Pons (tissue), 1 donor: Measurements from ENCODE around the gene MAPK4.

Source experiments
- DNase-seq: peaks from one replicate; pipeline ENCODE4 v3.0.0-alpha.2; 2016; ENCODE audit warnings: low spot score

The MAPK4 gene

DNA sequence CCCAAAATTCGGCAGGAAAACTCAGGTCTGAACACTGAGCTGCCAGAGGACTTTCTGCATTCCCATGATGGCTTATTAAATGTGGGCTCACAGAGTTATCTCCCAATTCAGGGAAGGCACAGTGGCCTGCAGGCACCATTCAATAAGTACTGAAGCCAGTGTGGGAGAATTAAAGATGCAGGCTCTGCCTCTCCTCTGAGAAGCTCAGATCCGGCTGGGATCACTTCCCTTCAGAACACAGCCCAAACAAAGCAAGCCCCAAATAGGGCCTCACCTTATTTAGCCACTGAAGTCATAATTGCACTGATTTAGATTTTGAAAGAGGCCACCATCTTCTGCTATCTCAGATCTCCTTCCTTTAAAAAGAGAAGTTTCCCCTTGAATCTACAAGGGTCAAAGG lies 94.3 kb downstream of the MAPK4 start:
- no peak for DNase-seq

DNA sequence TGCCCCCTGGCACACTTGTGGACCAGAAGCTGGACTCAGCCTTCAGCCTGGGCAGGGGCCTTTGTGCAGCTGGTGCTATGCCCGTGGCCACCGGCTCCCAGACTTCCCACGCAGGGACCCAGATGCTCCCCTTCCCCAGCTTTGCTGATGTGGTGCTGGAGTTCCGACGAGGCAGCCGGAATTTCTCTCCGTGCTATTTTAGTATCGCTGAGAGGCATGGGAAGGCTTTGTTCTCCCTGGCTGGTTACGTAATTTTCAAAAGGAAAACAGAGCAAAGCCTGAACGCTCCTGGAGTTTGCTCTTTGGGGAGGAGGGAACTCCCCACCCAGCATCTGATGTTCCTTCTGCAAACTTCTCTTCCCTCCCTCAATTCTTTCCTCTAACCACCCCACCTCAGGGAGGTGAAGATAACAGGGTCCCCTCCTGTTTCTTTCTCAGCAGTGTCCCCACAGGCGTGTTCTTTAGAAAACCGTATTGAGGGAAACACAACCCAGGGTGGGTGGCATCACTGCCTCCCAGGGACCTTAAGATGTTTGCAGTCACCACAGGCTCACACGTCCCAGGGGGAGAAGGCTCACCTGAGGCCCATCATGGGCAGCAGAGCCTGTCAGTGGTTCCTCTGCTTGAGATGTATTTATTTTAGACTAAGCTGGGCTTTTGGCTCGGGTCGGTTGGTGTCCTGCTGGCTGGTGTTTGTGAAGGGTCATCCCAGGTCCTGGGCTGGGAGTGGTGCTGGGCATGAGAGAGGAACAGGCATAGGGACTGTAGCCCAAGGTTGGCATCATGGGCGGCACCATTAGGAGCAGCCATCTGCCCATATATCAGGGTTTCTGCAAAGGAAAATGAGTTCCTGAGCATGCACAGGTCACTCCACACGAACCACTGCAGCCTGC lies 95.0 kb downstream of the MAPK4 start:
- peak; percentile 20 for DNase-seq

DNA sequence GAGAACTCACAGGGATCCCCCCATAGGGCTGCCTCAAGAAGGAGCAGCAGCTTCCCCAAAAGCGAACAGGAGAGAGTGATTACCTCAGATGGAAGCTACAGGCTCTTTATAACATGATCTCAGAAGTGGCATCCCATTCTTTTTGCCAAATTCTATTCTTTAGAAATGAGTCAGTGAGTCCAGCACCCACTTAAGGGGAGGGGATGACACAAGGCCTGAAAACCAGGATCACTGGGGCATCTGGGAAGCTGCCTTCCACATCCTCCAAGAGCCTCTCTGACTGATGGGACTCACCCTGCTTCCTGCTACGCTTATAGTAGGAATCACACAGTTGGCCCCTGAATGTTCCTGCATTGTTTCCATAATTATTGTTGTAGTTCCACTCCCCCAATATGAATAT lies 96.5 kb downstream of the MAPK4 start:
- no peak for DNase-seq

DNA sequence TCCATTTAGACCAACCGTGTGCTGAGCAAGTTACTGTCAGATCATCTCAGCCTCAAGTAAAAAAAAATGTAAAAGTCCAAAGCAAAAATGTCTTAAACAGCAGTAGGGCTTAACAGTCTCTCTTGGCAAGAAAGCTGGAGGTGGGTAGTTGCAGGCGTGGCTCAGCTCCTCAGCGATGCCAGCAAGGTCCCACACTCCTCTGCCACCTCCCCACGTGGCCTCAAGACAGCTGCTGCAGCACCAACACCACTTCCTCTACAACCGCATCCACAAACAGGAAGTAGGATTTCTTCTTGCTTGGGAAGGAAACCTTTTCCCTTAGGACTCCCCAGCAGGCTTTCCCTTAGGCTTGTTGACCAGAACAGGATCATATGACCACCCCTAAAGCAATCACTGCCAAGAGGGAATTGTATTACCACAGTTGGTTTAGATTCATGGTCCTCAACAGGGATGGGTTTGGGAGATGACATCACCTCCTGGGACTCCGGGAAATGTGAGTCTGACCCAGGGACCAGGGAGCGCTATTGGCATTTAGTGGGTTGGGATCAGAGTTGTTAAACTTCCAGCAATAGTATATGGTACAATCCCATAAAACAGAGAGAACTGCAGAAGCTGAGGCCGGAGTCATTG lies 97.1 kb downstream of the MAPK4 start:
- DNase-seq: no peak

DNA sequence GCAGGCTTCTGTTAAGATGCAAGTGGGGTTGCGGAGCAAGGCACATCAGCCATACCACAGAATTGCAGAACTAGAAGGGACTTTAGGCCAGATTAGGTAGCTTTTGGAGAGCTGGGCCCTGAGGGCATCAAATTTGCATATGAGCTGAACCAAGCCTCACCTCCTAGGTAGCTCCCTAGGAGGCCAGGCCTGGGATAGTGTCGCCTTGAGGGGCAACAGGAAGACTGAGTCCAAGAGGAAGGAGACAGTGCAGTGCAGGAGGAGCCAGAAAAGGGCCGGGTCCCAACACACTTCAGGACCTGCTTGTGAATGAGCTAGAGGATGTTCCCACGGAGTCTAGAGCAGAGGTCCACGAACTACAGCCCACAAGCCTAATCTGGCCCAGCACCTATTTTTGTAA lies 98.7 kb downstream of the MAPK4 start:
- DNase-seq: no peak

DNA sequence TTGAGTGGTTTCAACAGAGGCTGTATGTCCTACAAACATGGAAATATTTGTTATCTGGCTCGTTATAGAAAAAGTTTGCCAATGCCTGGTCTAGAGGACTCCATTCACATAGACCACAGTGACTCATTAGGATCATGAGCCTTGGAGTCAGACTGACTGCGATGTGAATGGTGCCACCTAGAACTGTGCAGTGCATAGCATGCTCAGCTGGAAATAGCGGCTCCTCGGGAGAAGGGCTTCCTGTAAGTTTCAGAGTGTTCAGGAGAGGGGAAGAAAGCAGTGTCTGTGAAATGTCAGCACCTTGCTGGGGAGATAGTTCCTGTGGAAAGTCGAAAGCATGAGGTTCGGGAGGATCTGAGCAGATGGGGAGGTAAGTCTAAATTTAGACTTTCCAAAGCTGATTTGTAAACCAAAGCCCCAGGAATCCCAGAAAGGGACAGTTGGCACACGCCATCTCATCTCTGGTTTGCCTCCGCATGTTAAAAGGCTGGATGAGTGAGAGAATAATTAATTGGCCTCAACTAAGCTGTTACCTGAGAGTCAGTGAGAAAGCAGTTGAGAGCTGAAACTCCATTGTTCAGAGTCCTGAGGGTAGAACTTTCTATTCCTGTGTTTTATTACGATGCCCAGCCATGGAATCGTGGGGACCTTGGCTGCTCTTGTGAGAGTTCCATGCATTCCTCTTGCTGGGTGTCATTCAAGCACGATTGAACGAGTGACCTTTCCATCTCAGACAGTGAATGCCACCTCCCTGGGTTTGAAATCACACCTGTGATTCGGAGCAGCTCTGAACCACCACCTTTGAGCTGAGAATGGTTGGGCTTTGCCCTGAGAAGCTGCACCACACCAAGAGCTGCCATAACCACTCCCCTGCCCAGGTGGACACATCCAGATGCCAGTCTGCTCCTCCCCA lies 99.5 kb downstream of the MAPK4 start:
- peak; percentile 13 for DNase-seq

DNA sequence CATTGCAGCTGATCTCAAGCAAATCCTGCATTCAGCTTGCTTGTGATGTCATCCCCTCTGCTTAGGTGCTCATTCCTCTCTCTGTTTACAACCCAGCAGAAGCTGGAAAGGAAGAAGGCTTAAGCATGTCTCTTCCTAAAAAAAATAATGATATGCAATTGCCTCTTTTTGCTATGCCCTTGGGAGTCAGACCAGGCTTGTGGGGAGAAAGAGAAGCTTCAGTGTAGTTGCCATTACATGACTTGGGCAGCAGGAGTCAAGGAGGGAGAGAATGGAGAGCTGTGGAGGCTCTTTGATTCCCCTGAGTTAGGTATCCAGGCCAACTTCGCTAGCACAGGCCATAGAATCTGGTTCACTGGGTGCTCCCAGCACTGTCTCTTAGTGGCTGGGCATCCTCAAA lies 101.1 kb downstream of the MAPK4 start:
- no peak for DNase-seq

DNA sequence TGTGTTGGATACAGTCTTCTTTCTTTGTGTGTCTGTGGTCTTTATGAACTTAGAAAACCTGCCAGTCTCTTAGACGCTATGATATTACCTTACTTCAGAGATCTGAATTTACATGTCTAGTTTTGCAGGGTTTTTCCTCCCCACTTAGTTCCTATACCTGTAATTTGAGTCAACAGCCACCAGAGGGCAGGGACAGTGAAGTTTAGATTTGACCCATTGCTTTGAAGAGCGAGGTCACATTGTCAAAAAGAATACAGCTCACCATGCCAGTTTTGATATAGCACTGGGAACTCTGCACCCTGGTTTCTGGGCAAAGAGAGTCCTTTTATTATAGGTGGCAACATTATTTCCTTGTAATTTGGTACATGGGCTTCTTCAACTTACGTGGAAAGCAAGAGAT lies 102.3 kb downstream of the MAPK4 start:
- no peak for DNase-seq

DNA sequence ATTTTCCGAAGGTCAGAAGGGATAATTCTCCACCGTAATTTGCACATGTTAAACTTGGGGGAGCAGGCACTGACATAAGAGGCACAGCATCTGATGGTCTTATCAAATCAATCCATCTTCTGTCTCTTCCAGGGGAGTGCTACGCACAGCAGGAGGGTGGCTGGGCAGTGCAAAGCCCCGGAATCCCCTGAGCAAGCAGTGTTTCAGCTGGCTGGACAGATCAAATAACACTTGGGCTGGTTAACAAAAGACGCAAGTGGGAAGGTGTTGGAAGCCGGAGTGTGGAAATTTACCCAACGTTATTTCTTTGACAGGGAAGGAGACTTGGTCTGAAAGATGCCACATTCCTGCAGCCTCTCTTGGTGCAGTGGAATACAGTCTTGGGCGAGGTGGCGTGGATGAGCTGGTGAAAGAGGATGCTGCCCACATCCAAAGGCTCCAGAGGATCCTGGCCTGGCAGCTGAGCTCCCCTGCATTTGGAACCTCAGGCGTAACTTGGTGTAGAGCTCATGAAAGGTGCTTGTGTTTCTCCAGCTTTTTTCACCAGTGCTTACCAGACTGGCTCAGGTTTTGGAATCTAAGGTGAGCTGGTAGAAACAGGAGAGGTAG lies 103.0 kb downstream of the MAPK4 start:
- DNase-seq: no peak

DNA sequence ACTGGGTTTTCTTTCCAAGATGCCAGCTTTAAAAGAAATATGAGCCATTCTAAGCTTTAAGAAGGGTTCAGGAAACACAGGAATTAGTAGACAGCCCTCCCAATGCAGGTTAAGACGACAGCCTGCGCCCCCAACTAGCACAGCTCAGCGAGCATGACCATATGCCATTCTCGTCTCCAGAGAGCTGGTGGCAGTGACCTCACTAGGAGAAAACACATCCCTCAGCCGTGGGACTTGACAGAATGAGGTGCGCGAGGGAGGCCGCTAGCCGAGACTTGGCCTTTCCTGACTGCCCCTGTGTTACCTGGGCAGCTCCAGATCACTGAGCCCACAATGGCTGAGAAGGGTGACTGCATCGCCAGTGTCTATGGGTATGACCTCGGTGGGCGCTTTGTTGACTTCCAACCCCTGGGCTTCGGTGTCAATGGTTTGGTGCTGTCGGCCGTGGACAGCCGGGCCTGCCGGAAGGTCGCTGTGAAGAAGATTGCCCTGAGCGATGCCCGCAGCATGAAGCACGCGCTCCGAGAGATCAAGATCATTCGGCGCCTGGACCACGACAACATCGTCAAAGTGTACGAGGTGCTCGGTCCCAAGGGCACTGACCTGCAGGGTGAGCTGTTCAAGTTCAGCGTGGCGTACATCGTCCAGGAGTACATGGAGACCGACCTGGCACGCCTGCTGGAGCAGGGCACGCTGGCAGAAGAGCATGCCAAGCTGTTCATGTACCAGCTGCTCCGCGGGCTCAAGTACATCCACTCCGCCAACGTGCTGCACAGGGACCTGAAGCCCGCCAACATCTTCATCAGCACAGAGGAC lies 103.9 kb downstream of the MAPK4 start:
- no peak for DNase-seq

DNA sequence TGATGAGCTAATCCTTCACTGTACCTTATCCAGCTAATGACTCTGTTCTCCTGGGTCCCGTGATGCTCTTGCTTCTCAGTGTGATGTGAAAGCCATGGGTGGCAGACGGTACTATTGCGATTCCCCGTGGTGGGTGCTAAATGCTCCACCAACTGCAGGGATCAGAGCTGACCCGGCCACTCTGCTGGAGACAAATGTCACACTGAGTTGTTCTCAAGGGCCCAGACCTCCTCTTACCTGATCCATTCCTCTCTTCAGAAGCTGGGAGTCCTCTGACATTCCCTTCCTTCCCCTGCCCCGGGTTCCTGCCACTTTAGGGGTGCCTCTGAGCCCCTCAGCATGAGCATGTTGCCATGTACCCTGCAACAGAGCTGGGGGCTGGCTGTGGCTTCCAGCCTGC lies 105.1 kb downstream of the MAPK4 start:
- DNase-seq: no peak

DNA sequence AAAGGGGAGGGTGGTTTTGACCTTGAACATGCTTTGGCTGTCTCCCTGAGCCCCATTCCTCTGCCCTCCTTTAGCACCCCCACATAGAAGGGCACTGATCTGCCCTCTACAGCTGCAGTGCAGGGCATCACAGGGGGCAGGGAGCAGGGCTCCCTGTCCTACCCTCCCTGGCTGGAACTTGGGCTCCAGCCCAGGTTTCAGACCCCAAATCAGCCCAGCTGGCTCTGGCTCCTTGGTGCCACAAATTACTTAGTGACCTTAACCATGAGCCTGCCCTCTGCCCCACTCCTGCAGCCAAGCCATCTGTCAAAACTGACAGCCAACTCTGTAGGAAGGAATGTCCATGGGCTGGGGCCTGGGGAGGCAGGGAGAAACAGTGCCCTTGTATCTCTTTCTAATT lies 105.6 kb downstream of the MAPK4 start:
- DNase-seq: no peak

DNA sequence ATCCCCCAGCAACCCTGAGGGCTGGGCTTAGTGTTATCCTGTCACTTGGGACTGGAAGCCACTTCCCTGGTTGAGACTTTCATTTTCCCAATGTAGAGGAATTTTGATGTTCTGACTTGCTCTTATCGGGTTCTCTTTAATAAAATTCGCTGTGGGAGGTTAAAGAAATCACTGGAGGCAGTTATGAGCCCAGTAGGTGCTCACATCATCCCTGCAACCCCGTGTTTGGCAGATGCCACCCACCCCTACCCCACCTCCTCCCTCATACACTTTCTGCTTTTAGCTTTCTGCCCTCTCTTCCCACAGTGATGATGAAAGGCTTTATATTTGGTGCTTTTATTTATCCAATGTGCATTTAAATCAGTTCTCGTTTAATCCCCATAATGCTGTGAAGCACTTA lies 106.6 kb downstream of the MAPK4 start:
- DNase-seq: no peak

DNA sequence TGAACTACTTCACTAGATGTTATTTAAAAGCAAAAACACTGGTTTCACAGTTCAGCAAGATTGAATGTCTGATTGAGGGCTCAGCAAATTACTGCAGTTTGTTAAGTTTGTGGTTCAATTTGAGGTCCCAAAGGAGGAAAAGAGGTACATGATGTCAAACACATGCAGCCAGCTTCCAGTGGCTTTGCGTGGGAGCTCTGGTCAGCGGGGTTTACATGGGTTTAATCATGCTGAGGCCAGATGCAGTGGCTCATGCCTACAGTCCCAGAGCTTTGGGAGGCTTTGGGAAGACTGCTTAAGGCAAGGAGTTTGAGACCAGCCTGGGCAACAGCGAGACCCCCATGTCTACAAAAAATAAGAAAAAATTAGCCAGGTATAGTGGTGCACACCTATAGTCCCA lies 111.5 kb downstream of the MAPK4 start:
- DNase-seq: no peak

DNA sequence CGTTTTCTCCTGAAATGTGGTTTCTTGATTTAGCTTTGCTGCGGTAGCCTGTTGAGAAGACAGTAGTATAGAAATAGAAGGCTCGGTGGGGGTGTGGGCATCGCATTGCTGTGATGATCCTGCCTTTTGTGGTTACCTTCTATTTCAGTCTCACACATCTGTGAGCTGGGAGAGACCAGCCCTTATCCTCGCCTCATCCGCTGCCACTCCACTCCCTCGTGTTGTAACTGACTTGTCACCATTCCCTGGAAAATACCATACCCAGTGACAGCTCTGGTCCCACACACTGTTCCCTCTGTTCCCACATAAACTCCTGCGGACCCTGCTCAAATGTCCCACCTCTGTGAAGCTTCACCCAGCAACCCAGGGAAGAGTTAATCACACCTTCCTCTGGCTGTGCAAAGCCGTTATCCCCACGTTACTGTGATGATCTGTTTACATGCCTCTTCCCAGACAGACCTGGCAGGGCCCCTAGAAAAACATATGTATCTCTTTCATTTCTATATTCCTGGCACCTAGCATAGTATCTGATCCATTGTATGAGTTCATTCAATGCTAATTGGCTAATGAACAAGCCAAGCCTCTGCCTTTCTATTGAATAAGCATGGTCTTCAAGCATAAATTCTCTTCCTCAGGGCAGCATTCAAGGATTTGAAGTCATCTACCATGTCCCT lies 114.6 kb downstream of the MAPK4 start:
- no peak for DNase-seq

DNA sequence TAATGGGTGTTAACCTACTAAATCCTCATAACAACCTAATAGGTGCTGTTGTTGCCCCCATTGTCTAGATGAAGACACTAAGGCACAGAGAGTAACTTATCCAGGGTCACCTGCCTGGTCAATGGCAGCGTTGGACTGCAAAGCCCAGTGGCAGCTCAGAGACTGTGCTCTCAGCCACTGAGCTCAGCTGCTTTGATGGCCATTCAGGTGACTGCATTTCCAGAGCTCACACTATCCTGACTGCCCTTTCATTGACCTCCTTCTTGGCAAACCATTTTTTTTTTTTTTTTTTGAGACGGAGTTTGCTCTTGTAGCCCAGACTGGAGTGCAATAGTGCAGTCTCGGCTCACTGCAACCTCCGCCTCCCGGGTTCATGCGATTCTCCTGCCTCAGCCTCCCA lies 115.2 kb downstream of the MAPK4 start:
- no peak for DNase-seq

DNA sequence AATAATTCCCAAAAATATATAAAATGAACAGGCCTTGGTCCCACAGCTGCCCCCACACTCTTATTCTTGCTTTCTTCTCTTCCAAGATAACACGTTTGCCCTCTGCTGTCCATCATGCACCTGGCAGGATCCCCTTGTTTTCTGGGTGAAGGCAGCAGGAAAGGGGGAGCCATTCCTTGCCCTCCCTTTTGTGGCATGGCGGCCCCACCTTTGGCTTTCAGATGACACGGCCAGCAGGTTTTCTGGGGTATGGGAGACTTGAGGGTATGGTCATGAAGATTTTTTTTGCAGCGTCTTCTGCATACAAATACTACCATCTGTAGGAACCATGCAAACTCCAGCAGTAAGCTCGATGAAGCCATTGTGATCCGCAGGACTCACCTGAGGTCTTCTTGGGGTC lies 118.8 kb downstream of the MAPK4 start:
- DNase-seq: no peak

DNA sequence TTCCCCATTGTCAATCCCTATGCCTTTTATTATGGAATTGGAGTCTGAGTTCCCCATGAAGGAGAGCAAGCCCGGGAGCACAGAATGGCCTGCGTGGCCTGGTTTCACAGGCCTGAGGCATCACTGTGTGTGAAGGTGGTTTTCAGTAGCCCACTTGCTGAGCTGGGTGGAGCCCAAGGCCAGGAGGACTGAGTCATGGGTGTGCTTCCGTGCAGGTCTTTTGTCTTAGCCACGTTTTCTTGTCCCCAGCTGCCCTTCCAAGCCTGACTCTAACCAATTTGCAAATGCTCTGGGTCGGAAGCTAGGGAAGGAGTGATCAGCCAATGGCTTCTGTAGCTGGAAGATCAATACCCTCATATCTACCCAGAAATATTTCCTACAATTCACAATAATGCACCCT lies 119.2 kb downstream of the MAPK4 start:
- no peak for DNase-seq

DNA sequence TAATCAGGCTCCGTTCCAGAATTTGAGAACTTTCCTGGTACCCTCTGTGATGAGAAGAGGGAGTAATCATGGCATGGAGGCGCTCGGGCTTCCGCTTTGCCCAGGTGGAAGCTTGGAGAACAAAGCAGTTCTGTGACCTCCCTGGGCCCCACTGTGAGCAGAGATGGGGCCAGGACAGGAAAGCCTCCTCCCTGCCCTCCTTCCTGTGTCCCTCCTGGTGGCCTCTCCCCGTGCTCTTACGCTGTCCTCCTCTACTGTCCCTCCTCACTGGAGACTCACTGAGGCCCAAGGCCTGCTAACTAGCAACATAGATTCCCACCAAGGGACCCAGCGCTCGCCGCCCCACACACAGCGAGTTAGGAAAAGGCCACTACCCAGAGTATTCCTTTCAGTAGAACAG lies 119.8 kb downstream of the MAPK4 start:
- DNase-seq: no peak

DNA sequence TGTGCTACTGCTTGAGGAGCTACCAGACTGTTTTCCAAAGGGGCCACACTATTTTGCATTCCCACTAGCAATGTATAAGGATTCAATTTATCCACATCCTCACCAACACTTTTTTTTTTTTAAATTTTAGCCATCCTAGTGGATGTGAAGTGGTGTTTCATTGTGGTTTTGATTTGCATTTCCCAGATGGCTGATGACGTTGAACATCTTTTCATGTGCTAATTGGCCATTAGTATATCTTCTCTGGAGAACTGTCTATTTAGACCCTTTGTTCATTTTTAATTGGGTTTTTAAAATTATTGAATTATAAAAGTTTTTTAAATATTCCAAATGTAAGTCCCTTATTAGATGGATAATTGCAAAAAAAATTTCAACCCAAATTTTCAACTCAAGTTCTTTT lies 121.1 kb downstream of the MAPK4 start:
- DNase-seq: no peak

DNA sequence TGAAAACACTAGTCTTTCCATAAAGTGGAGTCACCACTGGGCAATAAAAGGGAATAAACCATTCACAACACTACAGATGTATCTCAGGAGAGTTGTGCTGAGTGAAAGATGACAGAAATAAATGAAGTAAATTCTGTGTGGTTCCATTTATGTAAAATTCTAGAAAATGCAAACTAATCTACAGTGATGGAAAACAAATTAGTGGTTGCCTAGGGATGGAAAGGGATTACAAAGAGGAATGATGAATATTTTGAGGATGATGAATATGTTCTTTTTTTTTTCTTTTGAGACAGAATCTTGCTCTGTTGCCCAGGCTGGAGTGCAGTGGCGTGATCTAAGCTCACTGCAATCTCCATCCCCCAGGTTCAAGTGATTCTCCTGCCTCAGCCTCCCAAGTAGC lies 123.0 kb downstream of the MAPK4 start:
- DNase-seq: no peak
